CD14-positive monocyte (primary cell): ENCODE measurements around the gene TCOF1. TPM values are rescaled to one million over a fixed set of nuclear protein-coding genes. Genes with fewer than 3 reads are reported as not detected.
A peak's percentile ranks its signal among the peaks of the same experiment; 100 is the strongest.

Experiments used
- DNase-seq, 3 donors: peaks; one replicate each; pipeline ENCODE4 v3.0.0-alpha.2; 2011 to 2022
- H2AFZ ChIP-seq: 2 replicates; pipeline ENCODE4 v1.6.0; 2012; ENCODE audit warnings: mild to moderate bottlenecking, low read depth, low read length, inconsistent platforms; ENCODE audit not compliant: insufficient read depth, poor library complexity, severe bottlenecking
- H3K27ac ChIP-seq, 2 donors: 1 replicate in 1 of 2; 2 replicates in 1 of 2; pipeline ENCODE4 v1.5.1; 2012 to 2013; ENCODE audit warnings: low read length in 2 of 2, control low read depth in 1 of 2, inconsistent platforms in 1 of 2, low read depth in 1 of 2, mild to moderate bottlenecking in 1 of 2
- H3K27me3 ChIP-seq, 2 donors: one replicate each; pipeline versions ENCODE4 v1.6.0 to v1.6.1; 2011 to 2013; ENCODE audit warnings: low read length in 2 of 2; ENCODE audit not compliant: control insufficient read depth in 2 of 2, insufficient read depth in 2 of 2
- H3K36me3 ChIP-seq, 2 donors: replicated peaks in 1 of 2; 1 replicate in 1 of 2; 2 replicates in 1 of 2; pipeline versions ENCODE4 v1.5.1 to v1.6.1; 2012 to 2013; ENCODE audit warnings: low read length in 2 of 2, control low read depth in 1 of 2, inconsistent platforms in 1 of 2, mild to moderate bottlenecking in 1 of 2; ENCODE audit not compliant: insufficient read depth in 2 of 2, control insufficient read depth in 1 of 2
- H3K4me1 ChIP-seq, 2 donors: 1 replicate in 1 of 2; 2 replicates in 1 of 2; pipeline versions ENCODE4 v1.5.1 to v1.6.1; 2012 to 2013; ENCODE audit warnings: low read length in 2 of 2, control low read depth in 1 of 2, inconsistent platforms in 1 of 2, mild to moderate bottlenecking in 1 of 2, moderate library complexity in 1 of 2; ENCODE audit not compliant: insufficient read depth in 2 of 2, control insufficient read depth in 1 of 2
- H3K4me2 ChIP-seq: replicated peaks from 2 replicates; pipeline ENCODE3; 2012; ENCODE audit warnings: low read length, moderate library complexity, mild to moderate bottlenecking; ENCODE audit not compliant: poor library complexity, severe bottlenecking; ENCODE audit errors: extremely low read depth
- H3K4me3 ChIP-seq, 3 experiments: fragments of 200-600 bp in 1 of 3; sonication (generic) in 1 of 3; replicated peaks in 1 of 3; 1 replicate in 2 of 3; 2 replicates in 1 of 3; pipeline ENCODE4 v1.5.1; 2011 to 2013; ENCODE audit warnings: low read length in 3 of 3, mild to moderate bottlenecking in 3 of 3, control low read depth in 2 of 3, low read depth in 2 of 3, inconsistent platforms in 1 of 3, moderate library complexity in 1 of 3
- H3K79me2 ChIP-seq: 2 replicates; pipeline ENCODE4 v1.6.0; 2012; ENCODE audit warnings: mild to moderate bottlenecking, control low read depth, inconsistent platforms, low read length, moderate library complexity; ENCODE audit not compliant: insufficient read depth
- H3K9ac ChIP-seq: 2 replicates; pipeline ENCODE4 v1.6.0; 2017; ENCODE audit warnings: low read length, mild to moderate bottlenecking; ENCODE audit not compliant: insufficient read depth, poor library complexity, severe bottlenecking
- H3K9me3 ChIP-seq, 2 donors: replicated peaks in 1 of 2; 1 replicate in 1 of 2; 2 replicates in 1 of 2; pipeline versions ENCODE4 v1.5.1 to v1.6.1; 2012 to 2013; ENCODE audit warnings: low read length in 2 of 2, control low read depth in 1 of 2; ENCODE audit not compliant: control insufficient read depth in 1 of 2, insufficient read depth in 1 of 2
- H4K20me1 ChIP-seq: 2 replicates; pipeline ENCODE4 v1.6.0; 2012; ENCODE audit warnings: mild to moderate bottlenecking, low read length, control low read depth, moderate library complexity; ENCODE audit not compliant: insufficient read depth
- H3K27ac Mint-ChIP-seq, 7 donors: one replicate each; pipeline ENCODE4 v1.8.0; 2020; ENCODE audit warnings: mild to moderate bottlenecking in 7 of 7, mixed read lengths in 7 of 7, moderate library complexity in 6 of 7, inconsistent platforms in 2 of 7
- H3K27me3 Mint-ChIP-seq, 3 donors: one replicate each; pipeline ENCODE4 v1.8.0; 2021 to 2022; ENCODE audit warnings: low read depth in 3 of 3, mild to moderate bottlenecking in 3 of 3, mixed read lengths in 3 of 3, moderate library complexity in 3 of 3, inconsistent platforms in 1 of 3
- H3K36me3 Mint-ChIP-seq, 2 donors: one replicate each; pipeline ENCODE4 v1.8.0; 2020; ENCODE audit warnings: mixed read lengths in 2 of 2, inconsistent platforms in 1 of 2, mild to moderate bottlenecking in 1 of 2
- H3K4me1 Mint-ChIP-seq: one replicate; pipeline ENCODE4 v1.8.0; 2020; ENCODE audit warnings: mild to moderate bottlenecking, mixed read lengths
- H3K4me3 Mint-ChIP-seq, 2 donors: one replicate each; pipeline ENCODE4 v1.8.0; 2020; ENCODE audit warnings: mild to moderate bottlenecking in 2 of 2, mixed read lengths in 2 of 2, moderate library complexity in 1 of 2
- H3K9me3 Mint-ChIP-seq, 7 donors: one replicate each; pipeline ENCODE4 v1.8.0; 2020 to 2022; ENCODE audit warnings: mixed read lengths in 7 of 7, mild to moderate bottlenecking in 6 of 7, moderate library complexity in 6 of 7, inconsistent platforms in 2 of 7
- WGBS: methylation state at CpG from one replicate; pipeline ENCODE4 v1.1.5; 2013; ENCODE audit warnings: missing lambda C conversion rate; ENCODE audit not compliant: insufficient coverage; 5-methylcytosine and 5-hydroxymethylcytosine counted together
- intact Hi-C, 2 donors: fragments of 100-400 bp; cut with micrococcal nuclease; formaldehyde crosslinking; loops; one replicate each; pipeline versions ENCODE4 v1.15.0 to v1.15.1; 2023
- polyA plus RNA-seq, 3 donors: library from polyadenylated mRNA; depleted of rRNA in 1 of 3; unstranded in 2 of 3; stranded (reverse) in 1 of 3; fragments of 300-500 nt in 2 of 3; fragments of >200 nt in 1 of 3; fragmentation: Illumina TruSeq in 2 of 3; gene quantifications; 1 replicate in 2 of 3; 2 replicates in 1 of 3; pipeline ENCODE4 v1.2.3, GENCODE V29; 2012 to 2021
- TF ChIP-seq, protein P1 (sequence below): fragments of 200-600 bp; IDR thresholded peaks from one replicate; pipeline ENCODE4 v1.8.0; 2022; ENCODE audit warnings: antibody characterized with exemption, mild to moderate bottlenecking

TCOF1 gene
- polyA plus RNA-seq, 3 donors = 1.4 to 18.0 (median 2.3) TPM

DNA sequence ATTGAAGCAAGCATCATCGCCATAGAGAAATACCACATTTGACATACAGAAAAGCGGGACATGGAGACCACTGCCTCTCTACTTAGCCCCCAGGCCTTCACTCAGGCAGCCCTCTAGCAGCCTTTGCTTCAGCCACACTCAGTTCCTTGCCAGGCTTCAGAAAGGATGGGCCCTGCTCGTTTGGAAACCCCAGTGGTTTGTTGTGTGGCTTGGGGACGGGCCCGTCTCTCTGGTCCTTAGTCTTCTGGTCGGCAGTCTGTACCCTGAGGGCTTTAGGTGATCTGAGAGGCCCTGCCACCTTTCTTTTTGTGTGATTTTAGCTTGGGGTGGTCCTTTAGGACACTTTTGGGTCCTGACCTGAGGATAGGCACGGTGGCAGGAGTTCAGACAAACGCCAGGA is 33.7 kb upstream of the TCOF1 start:
- Histone ChIP-seq H3K9me3 (no peaks in the 10 kb centered on the region), H3K27ac (no peak overlapping the region), H3K9ac (no peak overlapping the region), H3K36me3 (no peaks in the 10 kb centered on the region), H3K27me3 (no peaks in the 10 kb centered on the region), H2AFZ (no peak overlapping the region), H3K4me1 (no peaks in the 10 kb centered on the region), H4K20me1 (no peaks in the 10 kb centered on the region), H3K4me3 (no peak overlapping the region), H3K79me2 (no peaks in the 10 kb centered on the region), H3K4me2 (no peak overlapping the region)
- TF ChIP-seq, protein P1, sequence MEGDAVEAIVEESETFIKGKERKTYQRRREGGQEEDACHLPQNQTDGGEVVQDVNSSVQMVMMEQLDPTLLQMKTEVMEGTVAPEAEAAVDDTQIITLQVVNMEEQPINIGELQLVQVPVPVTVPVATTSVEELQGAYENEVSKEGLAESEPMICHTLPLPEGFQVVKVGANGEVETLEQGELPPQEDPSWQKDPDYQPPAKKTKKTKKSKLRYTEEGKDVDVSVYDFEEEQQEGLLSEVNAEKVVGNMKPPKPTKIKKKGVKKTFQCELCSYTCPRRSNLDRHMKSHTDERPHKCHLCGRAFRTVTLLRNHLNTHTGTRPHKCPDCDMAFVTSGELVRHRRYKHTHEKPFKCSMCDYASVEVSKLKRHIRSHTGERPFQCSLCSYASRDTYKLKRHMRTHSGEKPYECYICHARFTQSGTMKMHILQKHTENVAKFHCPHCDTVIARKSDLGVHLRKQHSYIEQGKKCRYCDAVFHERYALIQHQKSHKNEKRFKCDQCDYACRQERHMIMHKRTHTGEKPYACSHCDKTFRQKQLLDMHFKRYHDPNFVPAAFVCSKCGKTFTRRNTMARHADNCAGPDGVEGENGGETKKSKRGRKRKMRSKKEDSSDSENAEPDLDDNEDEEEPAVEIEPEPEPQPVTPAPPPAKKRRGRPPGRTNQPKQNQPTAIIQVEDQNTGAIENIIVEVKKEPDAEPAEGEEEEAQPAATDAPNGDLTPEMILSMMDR = no peak
- Mint-ChIP-seq H3K4me1 (peaks cover 1% of the 10 kb centered on the region), H3K27me3 (peaks cover 0 to 2% (median 2%) of the 10 kb centered on the region in 3 donors), H3K27ac (no peak overlapping the region), H3K4me3 (no peak overlapping the region), H3K9me3 (peaks cover 0 to 1% (median 0%) of the 10 kb centered on the region in 7 donors), H3K36me3 (no peaks in the 10 kb centered on the region)
- WGBS = 83% methylated on average over 7 of the region's 8 CpGs
- no peak for DNase-seq
- intact Hi-C loops = no loop called here

DNA sequence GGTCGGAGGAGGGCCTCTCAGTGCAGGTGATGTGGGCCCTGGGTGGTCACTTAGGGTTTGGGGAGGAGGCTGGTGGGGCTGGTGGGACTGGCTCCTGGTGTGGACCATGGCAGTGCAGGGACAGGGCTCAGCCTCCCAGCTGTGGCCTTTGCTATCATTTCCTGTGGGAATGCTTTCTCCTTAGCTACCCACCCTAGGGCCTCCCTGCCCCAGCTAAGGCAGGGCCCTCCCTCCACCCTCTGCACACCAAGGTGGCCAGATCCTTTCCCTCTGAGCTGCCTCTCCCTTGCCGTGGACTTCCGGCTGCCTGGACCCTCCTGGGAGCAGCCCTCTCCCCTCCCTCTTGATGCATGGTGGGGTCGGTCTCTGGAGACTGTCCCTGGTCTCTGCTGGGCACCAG is 32.1 kb upstream of the TCOF1 start:
- WGBS = 88% methylated on average over 2 of the region's 4 CpGs

More for the DNA sequence above, 32.1 kb upstream of the TCOF1 start:
- H3K79me2 ChIP-seq = no peaks in the 10 kb centered on the region
- H3K4me2 ChIP-seq = no peak overlapping the region
- H3K36me3 Mint-ChIP-seq = no peaks in the 10 kb centered on the region
- H3K27me3 Mint-ChIP-seq = peaks cover 0 to 4% (median 2%) of the 10 kb centered on the region in 3 donors
- H3K9ac ChIP-seq = no peak overlapping the region
- TF ChIP-seq, protein P1 = no peak
- H3K9me3 ChIP-seq = no peaks in the 10 kb centered on the region
- intact Hi-C loops = no loop called here
- no peaks in the 10 kb centered on the region for H3K36me3 ChIP-seq
- peaks cover 0 to 1% (median 0%) of the 10 kb centered on the region in 7 donors for H3K9me3 Mint-ChIP-seq
- no peaks in the 10 kb centered on the region for H4K20me1 ChIP-seq
- H3K27ac ChIP-seq = no peak overlapping the region
- H3K4me3 ChIP-seq = no peak overlapping the region
- DNase-seq = no peak
- no peak overlapping the region for H2AFZ ChIP-seq
- no peaks in the 10 kb centered on the region for H3K27me3 ChIP-seq
- H3K4me1 ChIP-seq = no peaks in the 10 kb centered on the region
- peak overlapping the region in 1 of 7 donors; percentile 33 for H3K27ac Mint-ChIP-seq
- H3K4me3 Mint-ChIP-seq = no peak overlapping the region
- H3K4me1 Mint-ChIP-seq = peaks cover 5% of the 10 kb centered on the region
